ENCODE results near the gene C6orf132.
"Not testable (repeated sequence)": the region's sequence is repeated elsewhere in the genome, so short reads cannot be mapped to it uniquely, and the experiment has no call there.

The C6orf132 gene

DNA sequence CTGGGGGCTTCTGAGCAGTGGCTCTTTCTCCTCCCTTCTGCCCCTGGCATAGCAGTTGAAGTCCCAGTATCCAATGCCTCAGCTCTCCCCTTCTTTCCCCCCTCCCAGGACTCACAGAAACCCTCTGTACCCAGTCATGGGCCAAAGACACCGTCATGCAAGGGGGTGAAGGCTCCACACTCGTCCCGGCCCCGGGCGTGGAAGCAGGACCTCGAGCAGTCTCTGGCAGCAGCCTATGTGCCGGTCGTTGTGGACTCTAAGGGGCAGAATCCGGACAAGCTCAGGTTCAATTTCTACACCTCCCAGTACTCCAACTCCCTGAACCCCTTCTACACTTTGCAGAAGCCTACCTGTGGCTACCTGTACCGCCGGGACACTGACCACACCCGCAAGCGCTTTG lies 20.4 kb upstream of the C6orf132 start:
- DNase-seq (ENCODE audit: low spot score), result no peak

DNA sequence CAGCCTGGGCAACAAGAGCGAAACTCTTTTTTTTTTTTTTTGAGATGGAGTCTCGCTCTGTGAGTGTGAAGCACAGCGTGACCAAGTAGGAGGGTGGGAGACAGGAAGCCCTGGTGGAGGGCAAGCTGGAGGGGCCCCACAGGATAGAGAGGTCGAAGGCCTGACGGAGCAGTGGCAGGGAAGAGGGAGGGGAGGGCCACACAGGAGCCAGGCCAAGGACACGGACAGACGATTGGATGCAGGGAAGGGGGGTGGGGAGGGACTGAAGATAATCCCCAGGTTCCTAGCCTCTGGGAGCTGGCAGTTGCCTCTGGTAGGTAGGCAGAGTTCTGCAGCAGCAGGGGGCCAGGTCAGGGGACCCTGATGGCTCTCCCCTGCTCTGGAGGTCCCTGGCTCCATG lies 20.0 kb upstream of the C6orf132 start:
- DNase-seq (ENCODE audit: low spot score), result no peak

DNA sequence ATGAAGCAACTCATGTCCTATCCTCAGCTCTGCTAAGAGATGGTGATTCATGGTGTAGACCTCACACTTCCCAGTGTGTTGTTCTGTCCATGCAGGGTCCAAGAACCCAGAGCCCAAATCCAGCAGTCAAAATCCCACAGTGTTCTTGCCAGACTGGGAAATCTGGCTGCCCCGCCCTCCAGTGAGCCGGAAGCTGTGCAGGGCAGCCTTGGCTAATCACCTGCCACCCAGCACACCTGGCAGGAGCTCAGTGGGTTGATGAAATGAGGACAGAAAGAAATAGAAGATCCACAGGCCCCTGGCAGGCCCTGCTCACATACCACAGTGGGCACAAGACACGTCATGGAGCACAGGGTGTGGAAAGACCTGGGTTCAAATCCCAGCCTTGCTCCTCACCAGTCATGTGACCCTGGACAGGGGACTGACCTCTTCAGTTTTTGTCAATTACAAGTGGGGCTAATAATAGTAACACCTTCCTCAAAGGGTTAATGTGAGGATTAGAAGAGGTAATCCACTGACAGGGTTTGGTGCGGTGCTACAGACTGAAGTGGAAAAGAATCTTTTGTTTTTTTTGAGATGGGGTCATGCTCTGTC lies 17.1 kb upstream of the C6orf132 start:
- DNase-seq (ENCODE audit: low spot score), result no peak

DNA sequence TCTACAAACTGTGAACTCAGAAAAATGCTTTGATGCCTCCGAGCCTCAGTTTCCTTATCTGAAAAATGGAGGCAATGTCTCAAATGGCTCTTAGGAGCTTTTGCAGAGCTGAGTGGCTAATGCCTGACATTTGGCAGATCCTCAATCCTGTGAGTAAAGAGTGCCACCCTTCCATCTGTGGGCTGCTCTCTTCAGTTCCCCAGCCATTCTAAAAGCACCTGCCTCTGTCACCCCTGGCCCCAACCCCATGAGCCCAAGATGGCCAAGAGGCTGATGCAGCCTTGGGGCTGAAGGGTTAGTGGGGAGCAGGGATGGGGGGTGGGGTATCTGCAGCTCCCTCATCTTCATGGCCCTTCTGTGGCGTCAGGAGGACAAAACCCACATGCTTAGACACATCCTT lies 16.2 kb upstream of the C6orf132 start:
- no peak for DNase-seq (ENCODE audit: low spot score)

DNA sequence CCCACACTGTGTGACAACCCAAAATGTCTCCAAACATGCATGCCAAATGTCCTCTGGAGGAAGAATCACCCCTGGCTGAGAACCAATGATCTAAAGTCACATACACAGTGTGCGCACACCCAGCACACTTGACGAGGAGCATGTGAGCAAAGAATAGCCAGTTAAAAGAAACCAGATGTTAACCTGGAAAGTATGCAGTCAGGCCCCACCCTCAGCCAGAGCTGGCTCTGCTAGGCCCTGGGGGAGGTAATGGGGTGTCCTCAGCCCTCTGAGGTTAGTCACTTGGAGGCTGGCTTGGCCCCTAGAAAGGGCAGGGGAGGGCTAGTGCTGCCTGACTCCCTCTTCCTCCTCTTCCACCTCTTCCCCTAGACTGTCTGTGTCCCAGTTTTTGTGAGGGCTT lies 15.6 kb upstream of the C6orf132 start:
- DNase-seq (ENCODE audit: low spot score), result no peak

DNA sequence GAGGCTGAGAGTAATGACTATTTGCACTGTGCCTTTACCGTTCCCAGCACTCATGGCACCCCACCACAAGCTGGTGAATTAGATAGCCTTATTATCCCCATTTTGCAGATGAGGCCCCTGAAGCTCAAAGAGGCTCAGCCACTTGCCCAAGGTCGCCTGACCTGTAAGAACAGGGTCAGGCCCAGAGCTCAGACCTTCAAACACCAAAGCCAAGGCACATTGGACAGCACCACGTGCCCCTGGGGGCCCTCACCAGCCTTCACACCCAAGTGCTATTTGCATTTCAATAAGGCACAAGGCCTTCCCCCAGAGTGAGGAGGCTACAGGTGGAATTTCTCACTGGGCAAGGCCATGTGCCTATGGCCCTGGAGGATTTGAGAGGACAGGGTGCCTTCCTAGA lies 14.2 kb upstream of the C6orf132 start:
- no peak for DNase-seq (ENCODE audit: low spot score)

DNA sequence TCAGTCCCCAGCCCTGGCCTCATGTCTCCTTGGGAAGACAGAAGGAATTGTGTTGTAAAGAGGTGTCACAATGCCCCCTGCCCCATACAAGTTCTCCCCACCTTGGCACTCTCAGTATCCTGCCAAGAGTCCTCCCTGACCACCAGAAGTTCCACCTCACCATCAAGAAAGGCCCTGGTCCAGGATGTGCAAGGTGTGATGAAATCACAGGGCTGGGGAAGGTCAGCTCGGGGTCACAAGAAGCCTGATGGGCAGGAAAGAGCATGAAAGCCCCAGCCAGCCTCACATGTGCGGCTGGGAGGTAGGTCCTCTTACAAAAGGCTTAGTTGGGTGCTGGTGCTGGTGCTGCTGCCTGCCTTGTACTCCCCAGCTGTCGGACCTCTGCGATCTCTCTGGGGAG lies 12.9 kb upstream of the C6orf132 start:
- DNase-seq (ENCODE audit: low spot score), result no peak

DNA sequence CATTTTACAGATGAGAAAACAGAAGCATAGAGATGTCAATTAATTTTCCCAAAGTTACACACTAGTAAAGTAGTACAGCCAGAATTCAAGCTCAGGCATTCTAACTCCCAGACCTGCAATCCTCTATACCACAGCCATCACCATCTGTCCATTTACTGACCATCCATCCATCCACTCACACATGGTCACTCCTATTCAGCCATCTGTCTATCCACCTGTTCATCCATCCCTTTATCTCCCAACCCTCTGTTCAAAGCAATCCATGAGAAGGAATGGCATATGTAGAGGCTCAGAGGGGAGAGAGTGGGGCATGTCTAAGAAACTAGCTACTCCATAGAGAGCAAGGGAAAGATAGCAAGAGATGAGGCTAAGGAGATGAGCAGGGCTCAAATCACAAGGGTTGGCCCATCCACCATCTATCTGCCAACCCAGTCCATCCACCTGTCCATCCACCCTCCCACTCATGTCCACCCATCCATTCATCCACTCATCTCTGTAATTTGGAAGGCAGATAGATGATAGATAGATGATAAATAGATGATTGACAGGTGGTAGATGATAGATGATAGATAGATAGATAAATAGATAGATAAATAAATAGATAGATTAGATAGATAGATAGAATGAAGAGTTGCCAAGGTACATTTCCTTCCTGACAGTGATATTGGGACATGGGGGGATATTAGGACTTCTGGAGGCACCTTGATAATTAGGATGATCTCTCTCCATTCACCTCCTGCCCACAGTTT lies 12.2 kb upstream of the C6orf132 start:
- DNase-seq (ENCODE audit: low spot score), result no peak

DNA sequence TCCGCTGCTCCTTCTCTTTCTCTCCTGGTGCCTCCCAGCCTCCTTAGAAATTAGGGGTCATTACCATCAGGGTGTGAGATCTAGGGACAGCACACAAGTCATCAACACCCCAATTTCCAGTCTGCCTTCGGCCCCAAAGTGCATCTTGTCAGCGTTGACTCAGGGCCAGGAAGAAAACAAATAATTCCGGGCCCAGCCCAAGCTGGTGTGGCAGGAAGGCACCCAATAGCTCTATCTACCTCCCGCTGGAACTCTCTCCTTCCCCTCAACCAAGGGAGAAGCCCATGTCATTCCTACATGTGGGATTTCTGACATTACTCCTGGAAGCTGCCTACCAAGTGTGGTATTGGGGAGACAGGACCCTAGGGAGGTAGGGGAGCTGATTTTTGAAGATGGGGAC lies 11.5 kb upstream of the C6orf132 start:
- no peak for DNase-seq (ENCODE audit: low spot score)

DNA sequence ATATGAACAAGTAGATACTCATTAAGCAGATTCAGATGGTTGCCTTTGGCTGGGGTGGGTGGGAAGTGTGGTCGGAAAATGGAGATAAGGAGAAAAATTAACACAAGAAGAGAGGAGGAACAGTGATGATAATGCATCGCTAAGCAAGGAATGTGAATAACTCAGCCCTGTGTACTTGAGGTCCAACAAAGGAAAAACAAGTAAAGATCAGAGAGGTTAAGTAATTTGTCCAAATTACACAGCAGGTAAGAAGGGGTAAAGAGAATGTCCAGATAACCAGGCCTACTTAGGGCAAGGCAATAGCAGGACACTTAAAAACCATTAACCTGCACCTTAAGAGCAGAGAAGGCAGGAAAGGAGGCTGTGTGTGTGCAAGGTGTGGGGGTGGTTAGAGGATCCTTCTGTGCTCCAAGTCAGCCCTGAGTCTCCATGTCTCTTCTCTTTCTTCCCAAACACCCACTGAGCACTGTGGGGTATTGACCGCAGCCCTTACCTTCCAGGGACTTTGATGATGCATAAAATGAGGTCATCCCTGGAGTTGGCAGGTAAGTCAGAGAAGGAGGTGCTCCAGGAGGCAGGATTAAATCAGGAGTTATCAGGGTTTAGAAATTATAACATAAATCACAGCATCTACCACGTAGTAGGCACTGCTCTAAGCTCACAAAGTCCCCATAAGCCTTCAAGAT lies 10.3 kb upstream of the C6orf132 start:
- not testable (repeated sequence) for DNase-seq (ENCODE audit: low spot score)

DNA sequence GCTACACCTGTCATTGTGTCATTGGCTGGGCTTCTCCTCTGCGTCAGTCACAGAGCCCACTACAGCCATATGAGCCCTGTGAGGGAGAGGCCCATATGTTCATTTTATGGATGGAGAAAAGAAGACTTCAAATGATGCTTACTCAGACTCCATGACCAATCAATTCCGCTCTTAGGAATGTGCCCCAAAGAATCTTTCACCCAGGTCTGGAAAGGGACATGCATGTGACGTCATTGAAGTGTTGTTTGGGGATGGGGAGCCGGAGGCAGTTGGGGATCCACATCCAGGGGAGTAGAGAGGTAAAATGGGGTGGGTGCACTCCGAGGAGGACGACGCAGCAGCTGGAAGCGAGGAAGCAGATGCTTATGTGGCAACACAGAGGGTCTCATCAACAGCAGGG lies 9.6 kb upstream of the C6orf132 start:
- no peak for DNase-seq (ENCODE audit: low spot score)

DNA sequence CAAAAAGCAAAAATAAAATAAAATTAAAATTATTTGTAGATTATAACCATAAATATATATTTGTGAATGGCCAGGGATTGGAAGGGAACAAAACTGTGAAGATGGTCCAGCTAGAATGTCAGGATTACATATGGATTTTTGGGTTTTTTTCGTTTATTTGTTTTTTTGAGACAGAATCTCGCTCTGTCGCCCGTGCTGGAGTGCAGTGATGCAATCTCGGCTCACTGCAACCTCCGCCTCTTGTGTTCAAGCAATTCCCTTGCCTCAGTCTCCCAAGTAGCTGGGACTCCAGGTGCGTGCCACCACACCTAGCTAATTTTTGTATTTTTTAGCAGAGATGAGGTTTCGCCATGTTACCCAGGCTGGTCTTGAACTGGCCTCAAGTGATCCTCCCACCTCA lies 7.8 kb upstream of the C6orf132 start:
- DNase-seq (ENCODE audit: low spot score), result no peak

DNA sequence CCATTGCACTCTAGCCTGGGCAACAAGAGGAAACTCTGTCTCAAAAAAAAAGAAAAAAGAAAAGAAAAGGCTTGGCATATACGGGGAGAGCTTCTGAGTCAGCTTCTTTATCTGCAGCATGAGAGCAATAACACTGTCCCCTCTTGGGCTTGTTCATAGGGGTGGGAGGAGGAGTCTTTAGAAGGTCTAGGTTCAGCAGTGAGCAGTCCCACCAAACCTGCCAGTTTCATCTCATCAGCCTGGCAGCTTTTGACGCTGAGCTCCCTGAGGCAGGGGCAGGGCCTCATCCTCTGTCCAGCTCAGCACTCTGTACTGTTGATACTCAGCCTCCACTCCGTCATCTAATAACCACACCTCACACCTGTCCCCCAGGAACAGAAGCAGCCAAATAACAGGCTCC lies 5.6 kb upstream of the C6orf132 start:
- DNase-seq (ENCODE audit: low spot score), result no peak

DNA sequence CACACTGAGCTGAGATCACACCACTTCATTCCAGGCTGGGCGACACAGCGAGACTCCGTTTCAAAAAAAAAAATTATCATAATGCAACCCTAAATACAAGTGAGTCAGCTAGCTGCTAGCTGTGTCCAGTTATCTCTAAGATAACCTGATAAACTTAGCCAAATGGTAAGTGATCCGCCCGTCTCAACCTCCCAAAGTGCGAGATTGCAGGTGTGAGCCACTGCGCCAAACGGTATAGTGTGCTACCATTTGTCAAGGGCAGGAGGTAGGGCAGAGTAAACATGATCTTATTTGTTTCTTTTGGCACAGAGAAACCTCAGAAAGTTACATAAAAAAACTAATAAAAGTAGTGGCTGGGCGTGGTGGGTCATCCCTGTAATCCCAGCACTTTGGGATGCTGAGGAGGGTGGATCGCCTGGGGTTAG lies 4.7 kb upstream of the C6orf132 start:
- DNase-seq (ENCODE audit: low spot score), result no peak

DNA sequence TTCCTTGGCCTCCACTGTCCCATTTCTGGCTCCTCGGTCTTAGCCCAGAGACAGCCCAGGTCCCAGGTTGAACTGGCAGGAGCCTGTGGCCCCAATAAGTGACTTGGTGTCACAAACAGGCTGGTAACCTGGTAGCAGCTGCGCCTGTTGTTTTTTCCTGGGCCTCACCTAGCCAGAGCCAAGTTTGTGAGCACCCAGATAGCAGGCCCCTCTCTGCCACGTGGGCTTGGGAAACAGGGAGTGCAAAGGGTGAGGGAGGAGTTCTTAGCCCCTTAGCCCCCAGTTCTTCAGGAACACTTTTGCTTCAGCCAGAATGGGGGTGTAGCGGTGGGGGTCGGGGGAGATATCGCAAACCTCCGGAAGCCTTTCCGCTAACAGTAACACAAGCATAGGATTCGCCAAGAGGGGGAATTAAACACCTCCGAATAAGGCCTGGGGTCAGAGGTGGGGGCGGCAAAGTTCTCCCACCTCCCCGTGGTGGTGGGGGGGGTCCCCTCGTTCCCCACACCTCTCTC lies 760 bp downstream of the C6orf132 start:
- DNase-seq (ENCODE audit: low spot score), result no peak

DNA sequence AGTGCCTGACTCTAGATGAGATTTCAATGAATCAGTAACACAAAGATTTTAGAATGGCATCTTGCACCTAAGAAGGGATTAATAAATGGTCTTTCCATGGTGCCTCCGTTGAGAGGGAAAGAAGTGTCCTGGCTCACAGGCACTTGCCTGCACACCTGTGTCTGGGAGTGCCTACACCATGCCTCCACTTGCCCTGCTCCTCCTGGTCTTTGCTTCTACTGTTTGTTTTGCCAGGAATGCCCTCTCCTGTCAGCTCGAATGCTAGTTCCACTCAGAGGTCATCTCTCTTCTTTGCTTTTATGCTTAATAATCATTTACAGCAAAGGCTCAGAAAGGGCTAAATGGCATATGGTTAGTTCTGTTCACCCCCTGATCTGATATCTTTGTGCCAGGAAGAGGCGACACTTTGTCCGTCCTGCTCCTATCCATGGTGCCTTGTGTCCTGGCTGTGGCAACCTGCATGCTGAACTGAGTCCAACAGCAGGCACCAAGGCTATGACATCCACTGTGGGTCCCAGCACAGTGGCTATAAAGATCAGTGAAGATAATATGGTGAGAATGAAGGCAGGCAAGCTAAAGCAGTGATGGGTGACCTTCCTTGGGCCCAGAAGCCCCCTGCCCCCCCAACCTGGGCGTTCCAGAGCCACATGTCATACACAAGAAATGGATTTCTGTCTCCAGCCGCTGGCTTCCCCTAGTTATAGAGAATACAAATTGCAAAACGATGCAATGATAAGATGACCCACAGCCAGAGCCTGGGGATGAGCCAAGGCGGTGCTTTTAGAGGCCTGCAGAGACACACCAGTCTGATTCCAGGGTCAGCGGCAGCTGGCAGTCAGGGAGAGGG lies 1.4 kb downstream of the C6orf132 start:
- no peak for DNase-seq (ENCODE audit: low spot score)

DNA sequence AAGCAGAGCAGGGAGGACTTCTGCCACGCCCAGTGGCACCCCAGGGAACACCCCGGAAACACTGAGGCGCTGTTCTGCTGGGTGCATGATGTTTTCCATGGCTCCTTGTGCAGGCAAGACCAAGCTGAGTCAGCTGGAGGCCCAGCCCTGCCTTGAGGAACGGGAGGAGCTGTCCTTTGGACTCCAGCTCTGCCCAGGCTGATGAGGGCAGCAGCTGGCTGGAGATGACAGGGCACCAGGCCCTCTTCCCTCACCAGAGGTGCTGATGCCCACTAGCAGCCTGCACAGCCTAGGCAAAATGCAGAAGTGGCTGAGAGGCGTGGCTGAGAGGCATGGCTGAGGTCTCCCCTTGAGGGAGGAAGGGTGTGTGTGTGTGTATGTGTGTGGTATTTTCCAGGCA lies 2.4 kb downstream of the C6orf132 start:
- DNase-seq (ENCODE audit: low spot score), result peak; percentile 31

DNA sequence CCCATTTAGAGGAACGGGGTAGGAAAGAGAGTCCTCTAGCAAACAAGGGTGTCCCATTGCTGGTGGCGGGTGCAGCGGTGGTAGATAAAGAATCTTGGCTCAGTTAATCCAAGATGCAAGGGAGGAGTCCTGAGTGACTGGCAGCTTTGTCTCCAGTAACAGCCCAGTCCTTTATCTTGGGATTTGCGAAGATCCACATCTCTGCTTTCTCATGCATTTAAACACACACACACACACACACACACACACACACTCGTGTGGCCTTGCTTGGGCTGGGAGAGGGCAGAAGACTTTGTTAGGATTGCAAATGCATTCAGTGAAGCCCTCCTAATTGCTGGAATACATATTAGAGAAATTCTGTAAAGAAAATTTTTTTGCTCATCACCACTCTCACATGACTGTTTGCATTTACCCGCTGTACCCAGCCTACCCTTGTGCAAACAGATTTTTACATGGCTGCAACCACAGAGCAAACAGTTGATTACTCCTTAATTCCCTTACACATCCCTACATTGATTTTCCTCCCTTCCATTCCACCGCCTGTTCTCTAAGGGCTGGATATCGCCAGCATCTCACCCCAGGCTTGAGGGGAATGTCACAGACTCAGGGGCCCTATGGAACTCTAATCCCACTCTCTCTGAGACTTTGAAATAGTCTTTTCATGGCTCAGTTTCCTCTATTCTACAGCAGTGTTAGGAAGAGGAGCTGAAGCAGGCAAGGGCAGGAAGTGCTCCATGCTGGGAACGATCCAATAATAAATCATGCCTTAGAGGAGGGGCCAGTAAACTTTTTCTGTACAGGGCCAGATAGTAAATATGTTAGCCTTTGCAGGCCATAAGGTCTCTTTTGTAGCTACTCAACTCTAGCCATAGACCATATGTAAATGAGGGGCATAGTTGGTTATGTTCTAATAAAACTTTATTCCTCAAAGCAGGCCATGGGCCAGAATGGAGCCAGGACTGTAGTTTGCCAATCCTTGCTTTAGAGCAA lies 3.5 kb downstream of the C6orf132 start:
- no peak for DNase-seq (ENCODE audit: low spot score)

DNA sequence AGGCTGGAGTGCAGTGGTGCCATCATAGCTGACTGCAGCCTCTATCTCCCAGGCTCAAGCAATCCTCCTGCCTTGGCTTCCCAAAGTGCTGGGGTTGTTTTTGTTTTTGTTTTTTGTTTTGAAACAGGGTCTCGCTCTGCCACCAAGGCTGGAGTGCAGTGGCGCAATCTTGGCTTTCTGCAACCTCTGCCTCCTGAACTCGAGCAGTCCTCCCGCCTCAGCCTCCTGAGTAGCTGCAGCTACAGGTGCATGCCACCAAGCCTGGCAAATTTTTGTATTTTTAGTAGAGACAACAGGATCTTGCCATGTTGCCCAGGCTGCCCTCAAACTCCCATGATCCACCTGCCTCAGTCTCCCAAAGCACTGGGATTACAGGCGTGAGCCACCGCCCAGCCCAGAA lies 4.2 kb downstream of the C6orf132 start:
- DNase-seq (ENCODE audit: low spot score), result no peak

DNA sequence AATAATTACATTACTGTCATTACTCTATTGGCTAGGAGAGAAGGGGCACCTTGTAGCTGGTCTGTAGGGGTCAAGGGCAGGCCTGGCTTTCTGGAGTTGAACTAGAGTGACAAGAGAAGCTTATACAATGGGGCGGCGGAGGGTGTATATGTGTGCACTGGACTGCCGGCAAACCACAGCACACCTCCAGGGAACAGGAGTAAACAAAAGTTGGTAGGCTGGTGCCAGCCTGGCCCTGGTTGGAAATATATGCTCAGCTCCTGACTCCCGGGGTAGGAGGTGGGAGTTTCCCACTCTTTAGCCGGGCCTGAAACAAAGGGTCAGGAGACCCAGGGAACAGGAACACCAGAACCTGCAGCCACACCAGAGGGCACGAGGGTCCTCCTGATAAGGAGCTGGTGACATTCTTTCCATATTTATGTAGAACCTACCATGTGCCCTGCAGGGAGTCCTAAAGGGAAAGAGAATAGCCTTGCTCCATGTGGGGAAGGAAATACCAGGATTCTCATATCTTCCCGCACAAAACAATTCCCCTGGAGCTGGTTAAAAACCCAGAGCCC lies 5.1 kb downstream of the C6orf132 start:
- DNase-seq (ENCODE audit: low spot score), result no peak
